Measurements from ENCODE around the gene FBXL4. TPM values are rescaled to one million over a fixed set of nuclear protein-coding genes. Genes with fewer than 3 reads are reported as not detected.

FBXL4 gene
- total and polyA plus RNA-seq, 2 experiments from 2014 or later: 10.8 to 31.0 TPM

DNA sequence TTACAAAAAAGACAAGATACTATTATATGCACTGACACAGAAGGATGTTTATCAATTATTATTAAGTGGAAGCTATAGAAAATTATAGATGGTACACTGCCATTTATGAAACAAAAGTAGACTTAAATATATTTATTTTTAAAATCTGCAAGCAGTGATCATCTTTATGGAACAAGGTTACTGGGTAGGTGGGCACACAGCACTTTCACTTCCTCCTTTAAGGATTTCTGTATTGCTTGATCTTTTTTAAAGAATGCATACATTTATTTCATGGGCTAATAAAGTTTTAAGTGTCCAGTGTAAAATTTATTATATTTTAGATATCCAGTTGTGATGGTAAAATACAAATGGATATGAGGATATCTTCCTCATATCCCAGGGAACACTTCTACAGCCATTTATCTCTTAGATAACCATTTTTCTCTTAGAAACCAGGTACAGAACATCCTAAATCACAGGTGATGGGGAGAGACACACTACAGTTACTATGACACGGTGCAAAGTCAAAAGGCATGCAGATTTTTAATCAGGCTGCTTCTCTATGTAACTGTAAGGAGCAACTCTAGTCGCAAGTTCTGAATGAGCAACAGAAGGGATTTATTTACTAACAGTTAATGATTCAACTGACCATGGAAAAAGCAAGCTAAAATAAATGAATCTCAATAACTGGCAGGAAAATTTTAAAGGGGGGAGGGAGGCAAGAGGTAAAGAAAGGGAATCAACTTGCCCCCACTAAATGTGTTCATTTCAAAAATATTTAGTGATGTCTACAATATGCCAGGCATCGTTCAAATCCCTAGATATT is 2.2 kb downstream of the FBXL4 start:
- Histone ChIP-seq H3K9me3 (ENCODE audit: low read depth) (no peaks in the 10 kb centered on the region), H3K27ac (peak overlapping the region; percentile 98), H2AFZ (no peak overlapping the region), H3K9me2 (replicated peaks; ENCODE audit: insufficient read depth) (no peaks in the 10 kb centered on the region), H3K4me3 (no peak overlapping the region), H3K4me1 (ENCODE audit: insufficient read depth) (peaks cover 23% of the 10 kb centered on the region), H3K4me2 (peak overlapping the region; percentile 89), H3K36me3 (replicated peaks; ENCODE audit: insufficient read depth, low read depth) (no peaks in the 10 kb centered on the region), H4K20me1 (ENCODE audit: insufficient read depth, poor library complexity, severe bottlenecking) (no peaks in the 10 kb centered on the region), H3K27me3 (no peaks in the 10 kb centered on the region), H3K79me2 (peaks cover 64% of the 10 kb centered on the region)
- TF ChIP-seq EZH2phosphoT487 (IDR thresholded peaks at IDR 0.05; ENCODE audit: low read depth, severe bottlenecking, unreplicated experiment) (no peak), EZH2 (IDR thresholded peaks at IDR 0.05; ENCODE audit: borderline replicate concordance) (no peak)
- TF ChIP-seq, protein P1, sequence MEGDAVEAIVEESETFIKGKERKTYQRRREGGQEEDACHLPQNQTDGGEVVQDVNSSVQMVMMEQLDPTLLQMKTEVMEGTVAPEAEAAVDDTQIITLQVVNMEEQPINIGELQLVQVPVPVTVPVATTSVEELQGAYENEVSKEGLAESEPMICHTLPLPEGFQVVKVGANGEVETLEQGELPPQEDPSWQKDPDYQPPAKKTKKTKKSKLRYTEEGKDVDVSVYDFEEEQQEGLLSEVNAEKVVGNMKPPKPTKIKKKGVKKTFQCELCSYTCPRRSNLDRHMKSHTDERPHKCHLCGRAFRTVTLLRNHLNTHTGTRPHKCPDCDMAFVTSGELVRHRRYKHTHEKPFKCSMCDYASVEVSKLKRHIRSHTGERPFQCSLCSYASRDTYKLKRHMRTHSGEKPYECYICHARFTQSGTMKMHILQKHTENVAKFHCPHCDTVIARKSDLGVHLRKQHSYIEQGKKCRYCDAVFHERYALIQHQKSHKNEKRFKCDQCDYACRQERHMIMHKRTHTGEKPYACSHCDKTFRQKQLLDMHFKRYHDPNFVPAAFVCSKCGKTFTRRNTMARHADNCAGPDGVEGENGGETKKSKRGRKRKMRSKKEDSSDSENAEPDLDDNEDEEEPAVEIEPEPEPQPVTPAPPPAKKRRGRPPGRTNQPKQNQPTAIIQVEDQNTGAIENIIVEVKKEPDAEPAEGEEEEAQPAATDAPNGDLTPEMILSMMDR (IDR thresholded peaks at IDR 0.05; ENCODE audit: poor library complexity): no peak
- DNase-seq (ENCODE audit: low spot score): no peak
- WGBS (ENCODE audit: low lambda C conversion rate, missing lambda C conversion rate): 63% methylated on average over 3 of the region's 3 CpGs

GRCh38 chr6:98944598-98945081 is 3.1 kb downstream of the FBXL4 start:
- H3K4me1 ChIP-seq (ENCODE audit: insufficient read depth): peaks cover 23% of the 10 kb centered on the region
- peaks cover 72% of the 10 kb centered on the region for H3K79me2 ChIP-seq
- H3K9me2 ChIP-seq (replicated peaks; ENCODE audit: insufficient read depth): no peaks in the 10 kb centered on the region
- no peak overlapping the region for H3K4me3 ChIP-seq
- no peaks in the 10 kb centered on the region for H3K36me3 ChIP-seq (replicated peaks; ENCODE audit: insufficient read depth, low read depth)
- H3K27ac ChIP-seq: peak overlapping the region; percentile 98
- peak overlapping the region; percentile 89 for H3K4me2 ChIP-seq
- 35% methylated on average over 2 of the region's 2 CpGs for WGBS (ENCODE audit: low lambda C conversion rate, missing lambda C conversion rate)
- DNase-seq (ENCODE audit: low spot score): peak; percentile 31
- H4K20me1 ChIP-seq (ENCODE audit: insufficient read depth, poor library complexity, severe bottlenecking): no peaks in the 10 kb centered on the region
- no peak for TF ChIP-seq EZH2 (IDR thresholded peaks at IDR 0.05; ENCODE audit: borderline replicate concordance)
- TF ChIP-seq, protein P1 (IDR thresholded peaks at IDR 0.05; ENCODE audit: poor library complexity): no peak
- TF ChIP-seq EZH2phosphoT487 (IDR thresholded peaks at IDR 0.05; ENCODE audit: low read depth, severe bottlenecking, unreplicated experiment): no peak
- no peaks in the 10 kb centered on the region for H3K27me3 ChIP-seq
- no peak overlapping the region for H2AFZ ChIP-seq
- no peaks in the 10 kb centered on the region for H3K9me3 ChIP-seq (ENCODE audit: low read depth)

GRCh38 chr6:98944168-98944567 is 3.6 kb downstream of the FBXL4 start:
- peak overlapping the region; percentile 89 for H3K4me2 ChIP-seq
- WGBS (ENCODE audit: low lambda C conversion rate, missing lambda C conversion rate): 94% methylated on average over 3 of the region's 3 CpGs

More at GRCh38 chr6:98944168-98944567, 3.6 kb downstream of the FBXL4 start:
- Histone ChIP-seq H3K9me2 (replicated peaks; ENCODE audit: insufficient read depth) (no peaks in the 10 kb centered on the region), H4K20me1 (ENCODE audit: insufficient read depth, poor library complexity, severe bottlenecking) (no peaks in the 10 kb centered on the region), H3K27me3 (no peaks in the 10 kb centered on the region), H2AFZ (no peak overlapping the region), H3K79me2 (peaks cover 77% of the 10 kb centered on the region), H3K4me3 (no peak overlapping the region), H3K9me3 (ENCODE audit: low read depth) (no peaks in the 10 kb centered on the region), H3K4me1 (ENCODE audit: insufficient read depth) (peaks cover 23% of the 10 kb centered on the region), H3K27ac (peak overlapping the region; percentile 98), H3K36me3 (replicated peaks; ENCODE audit: insufficient read depth, low read depth) (no peaks in the 10 kb centered on the region)
- TF ChIP-seq EZH2 (IDR thresholded peaks at IDR 0.05; ENCODE audit: borderline replicate concordance) (no peak), EZH2phosphoT487 (IDR thresholded peaks at IDR 0.05; ENCODE audit: low read depth, severe bottlenecking, unreplicated experiment) (no peak)
- TF ChIP-seq, protein P1 (IDR thresholded peaks at IDR 0.05; ENCODE audit: poor library complexity): no peak
- no peak for DNase-seq (ENCODE audit: low spot score)

Data from hepatocyte (in vitro differentiated cells).